Measurements from ENCODE around the gene KRTAP5-8. TPM values are rescaled to one million over a fixed set of nuclear protein-coding genes. Genes with fewer than 3 reads are reported as not detected.
A peak's percentile ranks its signal among the peaks of the same experiment; 100 is the strongest.
"Not testable (repeated sequence)": the region's sequence is repeated elsewhere in the genome, so short reads cannot be mapped to it uniquely, and the experiment has no call there.

KRTAP5-8 gene
- total and polyA plus RNA-seq, 9 of the 15 experiments (the other 6 are each of a cell fraction or from before 2014, with no cell fraction given), result not detected

DNA sequence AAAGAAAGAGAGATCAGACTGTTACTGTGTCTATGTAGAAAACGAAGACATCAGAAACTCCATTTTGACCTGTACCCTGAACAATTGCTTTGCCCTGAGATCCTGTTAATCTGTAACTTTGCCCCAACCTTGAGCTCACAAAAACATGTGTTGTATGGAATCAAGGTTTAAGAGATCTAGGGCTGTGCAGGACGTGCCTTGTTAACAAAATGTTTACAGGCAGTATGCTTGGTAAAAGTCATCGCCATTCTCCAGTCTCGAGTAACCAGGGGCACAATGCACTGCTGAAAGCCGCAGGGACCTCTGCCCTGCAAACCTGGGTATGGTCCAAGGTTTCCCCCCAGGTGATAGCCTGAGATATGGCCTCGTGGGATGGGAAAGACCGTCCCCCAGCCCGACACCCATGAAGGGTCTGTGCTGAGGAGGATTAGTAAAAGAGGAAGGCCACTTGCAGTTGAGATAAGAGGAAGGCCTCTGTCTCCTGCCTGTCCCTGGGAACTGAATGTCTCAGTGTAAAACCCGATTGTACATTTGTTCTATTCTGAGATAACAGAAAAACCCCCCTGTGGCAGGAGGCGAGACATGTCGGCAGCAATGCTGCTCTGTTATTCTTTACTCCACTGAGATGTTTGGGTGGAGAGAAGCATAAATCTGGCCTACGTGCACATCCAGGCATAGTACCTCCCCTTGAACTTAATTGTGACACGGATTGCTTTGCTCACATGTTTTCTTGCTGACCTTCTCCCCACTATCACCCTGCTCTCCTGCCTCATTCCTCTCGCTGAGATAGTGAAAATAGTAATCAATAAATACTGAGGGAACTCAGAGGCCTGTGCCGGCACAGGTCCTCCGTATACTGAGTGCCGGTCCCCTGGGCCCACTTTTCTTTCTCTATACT is 2.9 kb upstream of the KRTAP5-8 start (continued):
- peak; percentile 57; the same call in 1 of the 2 replicates for TF ChIP-seq SOX6 (IDR thresholded peaks at IDR 0.05)
- TF ChIP-seq CXXC5 (CRISPR knock-in tag; IDR thresholded peaks at IDR 0.05), result peak; percentile 45; the same call in 1 of the 2 replicates
- TF ChIP-seq, protein P1, sequence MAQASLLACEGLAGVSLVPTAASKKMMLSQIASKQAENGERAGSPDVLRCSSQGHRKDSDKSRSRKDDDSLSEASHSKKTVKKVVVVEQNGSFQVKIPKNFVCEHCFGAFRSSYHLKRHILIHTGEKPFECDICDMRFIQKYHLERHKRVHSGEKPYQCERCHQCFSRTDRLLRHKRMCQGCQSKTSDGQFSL (CRISPR knock-in tag; IDR thresholded peaks at IDR 0.05), result not testable (repeated sequence)
- TF ChIP-seq, protein P1 (tag; IDR thresholded peaks at IDR 0.05), result 0 out of 4 replicates have a peak, but pooled peaks of 1 of the 2 experiments have one; percentile 47
- peak; percentile 93 for TF ChIP-seq SPI1 (IDR thresholded peaks at IDR 0.05; ENCODE audit: borderline replicate concordance, low read depth, low read length)
- TF ChIP-seq KLF16 (IDR thresholded peaks at IDR 0.05), result peak; percentile 69
- TF ChIP-seq TEAD4 (IDR thresholded peaks at IDR 0.05; ENCODE audit: low read length), result peak; percentile 77
- not testable (repeated sequence) for TF ChIP-seq TEAD4 (CRISPR knock-in tag; IDR thresholded peaks at IDR 0.05; ENCODE audit: borderline replicate concordance)
- TF ChIP-seq CTBP1 (IDR thresholded peaks at IDR 0.05; ENCODE audit: borderline replicate concordance), result peak; percentile 39; the same call in 1 of the 2 replicates
- peak; percentile 87 for TF ChIP-seq ARID1B (IDR thresholded peaks at IDR 0.05)
